Endothelial cell of umbilical vein (primary cell): ENCODE measurements around the gene MEF2C. TPM values are rescaled to one million over a fixed set of nuclear protein-coding genes. Genes with fewer than 3 reads are reported as not detected.
A peak's percentile ranks its signal among the peaks of the same experiment; 100 is the strongest.

Experiments
- BruUV-seq: library from RNA; stranded (reverse); fragments of 400-500 nt; replicated peaks from 2 replicates; lab custom pipeline; 2021; lab: Mats Ljungman, UMichigan
- CTCF ChIA-PET: fragments of 300-600, 350-600 bp; sonication (Branson Sonifier 250); formaldehyde crosslinking; loops from one replicate; lab custom pipeline; 2021; ENCODE audit warnings: antibody characterized with exemption, inconsistent platforms; lab: Charles Lee
- POLR2A ChIA-PET: fragments of 300-600, 350-600 bp; sonication (Branson Sonifier 250); formaldehyde crosslinking; loops from one replicate; lab custom pipeline; 2021; ENCODE audit warnings: antibody characterized with exemption, inconsistent platforms; lab: Charles Lee
- DNase-seq: peaks from one replicate; pipeline ENCODE4 v3.0.0-alpha.2; 2011; ENCODE audit warnings: low read depth, low spot score
- FAIRE-seq: peaks from 2 replicates; lab custom pipeline; 2011; peaks lifted over from hg19 to GRCh38; lab: Jason Lieb, UNC
- H2AFZ ChIP-seq: 2 replicates; pipeline ENCODE4 v1.6.0; 2012; ENCODE audit warnings: low read depth, low read length, control low read depth, inconsistent platforms
- H3K27ac ChIP-seq: 2 replicates; pipeline ENCODE4 v1.5.1; 2011; ENCODE audit warnings: low read depth, mild to moderate bottlenecking, control low read depth, low read length, moderate library complexity; ENCODE audit not compliant: insufficient read depth
- H3K27me3 ChIP-seq, 2 experiments: 2 replicates each; pipeline versions ENCODE4 v1.6.0 to v1.6.1; 2011; ENCODE audit warnings: low read length in 2 of 2, mixed read lengths in 1 of 2; ENCODE audit not compliant: control insufficient read depth in 2 of 2, insufficient read depth in 2 of 2
- H3K36me3 ChIP-seq, 2 experiments: 2 replicates in 1 of 2; 3 replicates in 1 of 2; pipeline ENCODE4 v1.5.1; 2011; ENCODE audit warnings: low read length in 2 of 2, mild to moderate bottlenecking in 1 of 2, moderate library complexity in 1 of 2; ENCODE audit not compliant: control insufficient read depth in 2 of 2, insufficient read depth in 2 of 2; ENCODE audit errors: extremely low read depth in 1 of 2
- H3K4me1 ChIP-seq: 3 replicates; pipeline ENCODE4 v1.5.1; 2011; ENCODE audit warnings: mild to moderate bottlenecking, low read length; ENCODE audit not compliant: control insufficient read depth, insufficient read depth; ENCODE audit errors: extremely low read depth
- H3K4me2 ChIP-seq: 2 replicates; pipeline ENCODE4 v1.6.1; 2011; ENCODE audit warnings: low read length, control low read depth, mixed read lengths; ENCODE audit not compliant: insufficient read depth
- H3K4me3 ChIP-seq, 3 experiments: fragments of 200-600 bp in 1 of 3; sonication (generic), shearing (Covaris generic) in 1 of 3; replicated peaks in 1 of 3; 2 replicates each; pipeline ENCODE4 v1.5.1; 2011 to 2016; ENCODE audit warnings: control low read depth in 3 of 3, low read length in 3 of 3, mild to moderate bottlenecking in 2 of 3, inconsistent platforms in 1 of 3, low read depth in 1 of 3, moderate library complexity in 1 of 3; ENCODE audit not compliant: insufficient read depth in 1 of 3
- H3K79me2 ChIP-seq: 2 replicates; pipeline ENCODE4 v1.6.0; 2012; ENCODE audit warnings: low read length, inconsistent platforms; ENCODE audit not compliant: control insufficient read depth, insufficient read depth
- H3K9ac ChIP-seq: replicated peaks from 2 replicates; pipeline ENCODE3; 2011; ENCODE audit warnings: low read length, control low read depth; ENCODE audit not compliant: insufficient read depth; ENCODE audit errors: extremely low read depth
- H3K9me1 ChIP-seq: replicated peaks from 3 replicates; pipeline ENCODE4 v1.6.0; 2011; ENCODE audit warnings: mild to moderate bottlenecking, low read length; ENCODE audit not compliant: control insufficient read depth, insufficient read depth; ENCODE audit errors: extremely low read depth
- H3K9me3 ChIP-seq: replicated peaks from 2 replicates; pipeline ENCODE4 v1.5.1; 2012; ENCODE audit warnings: low read length, inconsistent platforms; ENCODE audit not compliant: control insufficient read depth, insufficient read depth
- H4K20me1 ChIP-seq: replicated peaks from 2 replicates; pipeline ENCODE3; 2011; ENCODE audit warnings: mild to moderate bottlenecking, low read length; ENCODE audit not compliant: control insufficient read depth, insufficient read depth; ENCODE audit errors: extremely low read depth
- CTCF ChIP-seq, 2 donors: IDR thresholded peaks; 1 replicate in 1 of 2; 2 replicates in 1 of 2; pipeline ENCODE4 v1.5.1; 2011; ENCODE audit warnings: low read length in 2 of 2, mild to moderate bottlenecking in 2 of 2, moderate library complexity in 2 of 2, control low read depth in 1 of 2, inconsistent platforms in 1 of 2, low read depth in 1 of 2; ENCODE audit not compliant: insufficient read depth in 1 of 2; ENCODE audit errors: extremely low read depth in 1 of 2
- EZH2 ChIP-seq: IDR thresholded peaks from 2 replicates; pipeline ENCODE4 v1.6.1; 2012; ENCODE audit warnings: borderline replicate concordance, low read depth, mild to moderate bottlenecking, moderate library complexity, low read length, inconsistent platforms; ENCODE audit not compliant: severe bottlenecking
- FOS ChIP-seq: IDR thresholded peaks from 2 replicates; pipeline ENCODE4 v1.6.1; 2011; ENCODE audit warnings: mild to moderate bottlenecking, low read length, moderate library complexity, borderline replicate concordance; ENCODE audit not compliant: insufficient read depth
- GATA2 ChIP-seq: IDR thresholded peaks from 2 replicates; pipeline ENCODE4 v1.7.0; 2011; ENCODE audit warnings: low read depth, mild to moderate bottlenecking, moderate library complexity, mixed read lengths, low read length; ENCODE audit not compliant: insufficient read length, insufficient read depth
- JUN ChIP-seq: IDR thresholded peaks from 2 replicates; pipeline ENCODE4 v1.6.1; 2011; ENCODE audit warnings: borderline replicate concordance, low read depth; ENCODE audit not compliant: insufficient read length, insufficient read depth
- MAX ChIP-seq: IDR thresholded peaks from 2 replicates; pipeline ENCODE4 v1.6.1; 2011; ENCODE audit not compliant: insufficient read depth, insufficient read length
- MYC ChIP-seq: IDR thresholded peaks from one replicate; pipeline ENCODE4 v1.6.1; 2011; ENCODE audit warnings: mild to moderate bottlenecking, low read depth, low read length
- POLR2A ChIP-seq: IDR thresholded peaks from 2 replicates; pipeline ENCODE4 v1.6.1; 2012; ENCODE audit warnings: low read depth, mild to moderate bottlenecking, control low read depth, low read length
- POLR2AphosphoS5 ChIP-seq: IDR thresholded peaks from 2 replicates; pipeline ENCODE4 v1.6.1; 2012; ENCODE audit warnings: low read depth, mild to moderate bottlenecking, control low read depth, low read length, moderate library complexity; ENCODE audit not compliant: insufficient read depth
- dilution Hi-C: fragments of 300-500 bp; cut with MboI; formaldehyde crosslinking; loops from one replicate; pipeline ENCODE4 v1.15.0; 2019; ENCODE audit warnings: low sequenced_read_pairs; ENCODE audit not compliant: extremely low pct_ligation_motif_present
- intact Hi-C: fragments of 100-400 bp; cut with micrococcal nuclease; formaldehyde crosslinking; loops from one replicate; pipeline ENCODE4 v1.10.0; 2022
- polyA plus RNA-seq, 4 experiments: library from polyadenylated mRNA; depleted of rRNA in 3 of 4; stranded (reverse) in 3 of 4; unstranded in 1 of 4; fragments of >200 nt; gene quantifications; 2 replicates each; pipeline versions ENCODE4 v1.2.1 to v1.2.3, GENCODE V29; 2011 to 2012; ENCODE audit warnings: missing spikeins in 1 of 4
- total RNA-seq: library from RNA; stranded (reverse); gene quantifications from 2 replicates; pipeline ENCODE4 v1.2.3, GENCODE V29; 2021

The MEF2C gene
- total and polyA plus RNA-seq, 2 donors (not counting 3 experiments of a cell fraction or from before 2014, with no cell fraction given): 21.2 to 67.7 TPM

- intact Hi-C loops: loop anchor here (1.0 to 10.0 kb wide), 4 partner anchors 371 to 943 kb away; no protein-coding TSS in a partner anchor
- no peak for TF ChIP-seq POLR2AphosphoS5
- TF ChIP-seq GATA2: no peak
- no peak for TF ChIP-seq MAX
- no peak for TF ChIP-seq FOS
- no peak for TF ChIP-seq JUN
- no peak for TF ChIP-seq CTCF (IDR thresholded peaks at IDR 0.05; ENCODE audit: extremely low read depth in 1 of 2, insufficient read depth in 1 of 2, low read depth in 1 of 2, low read length in 2 of 2)
- TF ChIP-seq MYC: no peak
- no peak for TF ChIP-seq EZH2
- TF ChIP-seq POLR2A: no peak
- POLR2A ChIA-PET: interaction anchor here (0.5 kb wide), 1 partner anchor 206 kb away, joined by 3 read pairs; no protein-coding TSS in a partner anchor
These were observed 158.8 kb downstream of the MEF2C start for GRCh38 chr5:88724201-88724600.

More at GRCh38 chr5:88724201-88724600, 158.8 kb downstream of the MEF2C start:
- BruUV-seq: no TSS peak
- no peak overlapping the region for H3K4me3 ChIP-seq
- peaks cover 5 to 7% of the 10 kb centered on the region in 2 experiments for H3K36me3 ChIP-seq
- H3K27me3 ChIP-seq: no peaks in the 10 kb centered on the region
- H4K20me1 ChIP-seq: no peaks in the 10 kb centered on the region
- no peaks in the 10 kb centered on the region for H3K9me3 ChIP-seq
- DNase-seq (peak; percentile 32), FAIRE-seq (no peak)
- CTCF ChIA-PET: interaction anchor here (0.6 to 9.6 kb wide), 56 partner anchors 10 to 1763 kb away, joined by 3 to 398 read pairs (median 3); partner anchors contain the start of gene MEF2C
- no peak overlapping the region for H3K27ac ChIP-seq
- no peak overlapping the region for H3K9ac ChIP-seq
- no peaks in the 10 kb centered on the region for H3K4me1 ChIP-seq
- no peak overlapping the region for H2AFZ ChIP-seq
- dilution Hi-C loops: no loop called here
- no peaks in the 10 kb centered on the region for H3K79me2 ChIP-seq
- no peaks in the 10 kb centered on the region for H3K9me1 ChIP-seq
- no peak overlapping the region for H3K4me2 ChIP-seq
